GM18498 (cell line): ENCODE data around the gene RPL6.

Experiments used
- ATAC-seq: cut with Tn5 transposase; IDR thresholded peaks from one replicate; pipeline ENCODE4 v1.9.1; 2021; ENCODE audit warnings: mild to moderate bottlenecking, moderate library complexity; ENCODE audit not compliant: unreplicated experiment

RPL6 gene

DNA sequence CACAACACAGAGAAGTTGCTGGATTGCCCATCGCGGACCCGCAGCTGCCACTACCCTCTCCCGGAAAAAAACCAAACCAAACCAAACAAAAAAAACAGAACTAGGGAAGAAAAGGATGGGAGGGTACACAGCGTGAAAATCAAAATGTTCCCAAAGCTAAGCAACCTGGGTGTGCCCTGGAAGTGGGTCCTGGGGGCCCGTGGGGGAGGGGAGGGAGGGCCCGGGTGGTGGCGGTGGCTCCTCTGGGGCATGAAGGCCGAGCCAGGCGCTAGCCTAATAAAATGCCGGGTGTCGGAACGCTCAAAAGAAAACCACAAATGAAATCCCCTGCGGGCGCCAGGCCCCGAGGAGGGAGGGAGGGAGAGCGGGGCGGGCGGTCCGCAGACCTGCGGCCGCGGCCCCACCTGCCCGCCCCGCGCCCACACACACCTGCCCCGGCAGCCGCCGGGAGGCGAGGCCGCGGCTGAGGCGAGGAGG is 28.0 kb downstream of the RPL6 start:
- peak; percentile 56 for ATAC-seq

- no peak for ATAC-seq
Measured at GRCh38 chr12:112380663-112381405, 28.6 kb downstream of the RPL6 start.

- ATAC-seq = no peak
Measured at GRCh38 chr12:112375105-112375504, 34.3 kb downstream of the RPL6 start.

DNA sequence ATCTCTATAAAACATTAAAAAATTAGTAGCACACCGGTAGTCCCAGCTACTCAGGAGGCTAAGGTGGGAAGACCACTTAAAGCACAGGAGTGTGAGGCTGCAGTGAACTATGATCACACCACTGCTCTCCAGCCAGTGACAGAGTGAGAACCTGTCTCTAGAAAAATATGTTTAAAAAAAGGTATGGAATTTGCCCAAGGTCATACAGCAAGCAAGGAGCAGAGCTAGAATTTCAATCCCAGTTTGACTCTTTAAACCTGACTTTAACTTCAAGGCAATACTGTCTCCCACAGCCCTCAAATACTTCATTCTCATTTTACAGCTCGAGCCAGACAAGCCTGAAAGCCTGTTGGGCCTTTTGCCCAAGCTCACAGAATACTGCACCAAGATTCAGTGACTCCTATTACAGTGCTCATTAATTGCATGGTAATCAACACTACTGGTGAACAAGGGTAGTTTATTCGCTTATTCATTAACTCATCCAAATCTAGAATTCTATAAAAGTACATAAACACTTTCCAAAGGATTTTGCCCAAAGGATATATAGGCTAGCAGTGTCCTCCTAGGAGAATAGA is 35.2 kb downstream of the RPL6 start:
- ATAC-seq = no peak

GRCh38 chr12:112370868-112371510 is 38.4 kb downstream of the RPL6 start:
- no peak for ATAC-seq

GRCh38 chr12:112370199-112370598 is 39.2 kb downstream of the RPL6 start:
- no peak for ATAC-seq

DNA sequence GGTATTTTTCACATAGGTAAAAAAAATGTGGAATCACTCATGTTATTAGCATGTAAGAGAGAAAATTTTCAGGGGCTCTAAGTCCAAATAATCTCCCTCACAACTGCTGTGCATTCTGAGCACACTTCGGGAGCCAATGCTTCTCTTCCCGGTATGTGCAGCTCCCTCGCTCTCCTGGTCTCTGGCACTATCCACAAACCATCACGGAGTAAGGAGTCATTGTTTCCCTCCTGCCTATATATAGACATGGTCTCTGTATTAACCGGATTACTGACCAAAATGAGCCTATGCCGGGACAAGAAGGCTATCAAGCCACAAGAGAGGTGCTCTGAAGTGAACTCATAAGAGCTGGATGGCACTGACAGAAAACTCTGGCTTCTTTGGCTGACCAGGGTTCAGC is 40.5 kb downstream of the RPL6 start:
- ATAC-seq = no peak

DNA sequence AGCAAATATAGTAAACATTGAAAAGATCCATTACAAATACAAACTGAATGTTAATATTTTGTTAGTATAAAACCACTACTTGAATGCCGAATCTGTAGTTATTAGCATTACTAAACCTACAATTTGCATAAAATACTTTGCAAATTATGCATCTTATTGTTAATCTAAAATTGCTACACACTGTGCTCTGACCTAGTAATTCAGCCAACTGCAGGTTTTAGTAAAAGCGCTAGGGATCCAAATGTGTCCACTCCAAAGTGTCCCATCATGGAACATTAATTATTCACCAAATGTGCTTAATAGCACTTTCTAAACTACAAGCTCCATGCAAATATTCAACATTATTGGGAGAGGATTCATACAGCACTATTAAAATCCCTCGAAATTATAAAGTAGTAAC is 41.4 kb downstream of the RPL6 start:
- ATAC-seq = no peak

DNA sequence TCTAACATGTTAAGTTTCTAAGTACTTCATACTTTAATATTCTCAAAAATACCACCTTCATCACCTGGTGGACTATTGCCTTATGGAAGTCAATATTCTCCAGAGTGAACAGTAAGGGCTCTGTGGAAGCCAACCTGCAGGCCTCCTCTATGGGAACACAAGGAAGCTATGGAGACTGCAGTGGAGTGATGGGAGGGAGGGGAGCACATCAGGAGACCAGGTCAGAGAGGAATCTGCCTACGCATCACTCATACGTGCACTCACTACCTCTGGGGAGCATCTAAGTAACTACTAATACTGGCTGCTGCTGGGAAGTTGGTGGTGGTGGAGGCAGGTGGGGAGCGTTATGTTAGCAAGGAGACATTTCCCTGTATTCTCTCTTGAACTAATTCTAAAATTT is 47.1 kb downstream of the RPL6 start:
- ATAC-seq = no peak

GRCh38 chr12:112361271-112361670 is 48.1 kb downstream of the RPL6 start:
- ATAC-seq = no peak

DNA sequence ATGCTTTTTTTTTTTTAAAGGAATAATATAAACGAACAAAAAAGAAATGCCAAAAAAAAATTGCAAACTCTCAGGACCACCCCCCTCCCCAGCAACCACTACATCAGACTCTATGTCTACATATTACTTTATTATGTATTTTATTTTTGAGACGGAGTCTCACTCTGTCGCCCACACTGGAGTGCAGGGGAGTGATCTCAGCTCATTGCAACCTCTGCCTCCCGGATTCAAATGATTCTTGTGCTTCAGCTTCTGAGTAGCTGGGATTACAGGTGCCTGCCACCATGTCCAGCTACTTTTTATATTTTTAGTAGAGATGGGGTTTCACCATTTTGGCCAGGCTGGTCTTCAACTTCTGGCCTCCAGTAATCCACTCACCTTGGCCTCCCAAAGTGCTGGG is 50.1 kb downstream of the RPL6 start:
- no peak for ATAC-seq

DNA sequence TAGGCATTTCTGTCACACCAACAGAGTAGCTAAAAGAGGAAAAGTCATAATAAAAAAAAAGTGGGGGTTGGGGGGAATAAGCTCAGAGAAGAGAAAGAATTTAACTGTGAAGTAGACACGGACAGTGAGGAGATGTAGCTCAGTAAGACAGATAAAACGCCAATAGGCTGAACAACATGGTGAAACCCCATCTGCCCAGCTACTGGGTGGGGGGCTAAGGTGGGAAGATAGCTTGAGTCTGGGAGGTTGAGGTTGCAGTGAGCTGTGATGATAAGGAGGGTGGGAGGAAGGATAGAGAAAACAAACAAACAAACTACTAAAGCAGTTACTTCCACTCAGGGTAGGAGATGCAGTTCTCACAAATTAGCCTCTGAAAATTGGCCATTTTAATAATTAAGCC is 52.2 kb downstream of the RPL6 start:
- no peak for ATAC-seq
